Stimulated activated CD4-positive, alpha-beta T cell treated with anti-CD3 and anti-CD28 coated beads, Interleukin-1b, Interleukin-23, amount 100 ng/mL, for 24 hours (primary cell): Measurements from ENCODE around the gene SUSD2.
"Not testable (repeated sequence)": the region's sequence is repeated elsewhere in the genome, so short reads cannot be mapped to it uniquely, and the experiment has no call there.

ENCODE experiments used
- DNase-seq, 4 experiments: peaks; one replicate each; pipeline ENCODE4 v3.0.0-alpha.2; 2020; ENCODE audit warnings: low read depth in 4 of 4, low spot score in 1 of 4

The SUSD2 gene

DNA sequence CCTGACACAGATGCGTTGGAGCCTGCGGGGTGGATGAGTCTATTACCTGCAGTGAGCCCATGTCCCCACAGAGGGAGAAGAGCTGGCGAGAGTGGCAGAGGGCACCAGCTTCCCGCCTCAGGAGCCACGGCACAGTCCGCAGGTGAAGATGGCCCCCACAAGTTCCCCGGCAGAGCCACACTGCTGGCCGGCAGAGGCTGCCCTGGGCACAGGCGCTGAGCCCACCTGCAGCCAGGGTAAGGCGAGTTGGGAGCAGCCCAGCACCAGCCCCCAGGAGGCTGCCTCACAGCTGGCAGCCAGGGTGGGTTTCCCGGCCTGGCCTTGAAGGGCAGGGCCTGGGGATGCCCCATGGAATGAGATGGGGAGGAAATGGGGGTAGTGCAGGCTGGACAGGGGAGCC, 5.2 kb upstream of the SUSD2 start:
- DNase-seq, result no peak

DNA sequence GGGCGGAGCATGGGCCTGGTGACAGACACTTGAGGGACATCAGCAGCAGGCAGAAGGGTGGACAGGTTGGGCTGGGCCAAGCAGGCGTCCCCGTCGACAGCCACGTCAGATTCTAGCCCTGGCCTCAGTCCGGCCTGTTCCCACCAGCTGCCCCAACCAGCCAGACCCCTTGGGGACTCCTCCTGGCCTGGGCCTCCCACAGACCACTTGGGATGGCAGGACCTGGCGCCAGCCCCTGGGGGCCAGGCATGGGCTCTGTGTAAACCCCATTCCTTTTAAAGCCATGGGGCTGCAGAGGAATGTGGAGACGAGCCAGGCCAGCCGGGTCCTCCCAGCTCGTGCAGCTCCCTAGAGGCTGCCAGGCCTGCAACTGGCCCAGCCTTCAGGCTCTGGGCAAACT, 4.7 kb upstream of the SUSD2 start:
- no peak for DNase-seq

DNA sequence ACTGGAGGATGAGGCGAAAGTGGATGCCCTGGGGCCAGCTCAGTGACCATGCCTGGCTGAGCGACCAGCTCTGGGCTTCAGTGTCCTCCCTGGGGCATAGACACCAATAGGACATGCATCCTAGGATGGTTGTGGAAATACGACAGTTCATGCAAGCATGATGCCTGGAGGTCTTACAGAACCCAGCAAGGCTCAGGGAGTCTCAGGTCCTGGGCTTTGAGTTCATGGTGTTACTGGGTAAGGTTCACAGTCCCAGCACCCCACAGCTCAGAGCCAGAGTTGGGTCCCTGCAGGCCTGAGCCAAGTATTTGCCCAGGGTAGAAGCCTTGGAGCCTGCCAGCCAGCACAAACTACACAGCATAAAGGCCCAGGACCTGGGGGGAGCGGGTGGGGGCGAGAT, 4.2 kb upstream of the SUSD2 start:
- DNase-seq, result no peak

DNA sequence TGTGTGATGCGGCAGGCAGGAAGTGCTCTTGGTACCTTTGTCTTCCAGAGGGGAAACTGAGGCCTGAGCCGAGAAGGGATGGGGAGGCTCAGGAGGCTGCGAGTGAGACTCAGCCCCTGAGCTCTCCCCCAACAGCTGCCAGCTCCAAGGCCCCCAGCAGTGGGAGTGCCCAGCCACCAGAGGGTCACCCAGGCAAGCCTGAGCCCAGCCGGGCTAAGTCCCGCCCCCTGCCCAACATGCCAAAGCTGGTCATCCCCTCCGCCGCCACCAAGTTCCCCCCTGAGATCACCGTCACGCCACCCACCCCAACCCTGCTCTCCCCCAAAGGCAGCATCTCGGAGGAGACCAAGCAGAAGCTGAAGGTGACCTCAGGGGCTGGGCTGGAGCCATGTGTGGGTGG, 3.8 kb upstream of the SUSD2 start:
- DNase-seq, result no peak

DNA sequence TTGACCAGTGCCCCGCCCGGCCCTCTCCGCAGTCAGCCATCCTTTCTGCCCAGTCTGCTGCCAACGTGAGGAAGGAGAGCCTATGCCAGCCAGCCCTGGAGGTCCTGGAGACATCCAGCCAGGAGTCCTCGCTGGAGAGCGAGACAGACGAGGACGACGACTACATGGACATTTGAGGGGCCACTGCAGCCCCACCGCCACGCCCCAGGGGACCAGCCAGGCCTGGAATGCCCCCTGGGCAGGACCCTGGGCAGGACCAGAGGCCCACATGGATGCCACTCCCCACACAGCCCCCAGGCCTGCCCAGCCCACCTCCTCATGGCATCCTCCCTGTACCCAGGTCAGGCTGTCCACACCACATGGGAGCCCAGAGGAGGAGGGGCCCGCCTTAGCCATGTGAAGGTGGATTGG, 3.3 kb upstream of the SUSD2 start:
- no peak for DNase-seq

DNA sequence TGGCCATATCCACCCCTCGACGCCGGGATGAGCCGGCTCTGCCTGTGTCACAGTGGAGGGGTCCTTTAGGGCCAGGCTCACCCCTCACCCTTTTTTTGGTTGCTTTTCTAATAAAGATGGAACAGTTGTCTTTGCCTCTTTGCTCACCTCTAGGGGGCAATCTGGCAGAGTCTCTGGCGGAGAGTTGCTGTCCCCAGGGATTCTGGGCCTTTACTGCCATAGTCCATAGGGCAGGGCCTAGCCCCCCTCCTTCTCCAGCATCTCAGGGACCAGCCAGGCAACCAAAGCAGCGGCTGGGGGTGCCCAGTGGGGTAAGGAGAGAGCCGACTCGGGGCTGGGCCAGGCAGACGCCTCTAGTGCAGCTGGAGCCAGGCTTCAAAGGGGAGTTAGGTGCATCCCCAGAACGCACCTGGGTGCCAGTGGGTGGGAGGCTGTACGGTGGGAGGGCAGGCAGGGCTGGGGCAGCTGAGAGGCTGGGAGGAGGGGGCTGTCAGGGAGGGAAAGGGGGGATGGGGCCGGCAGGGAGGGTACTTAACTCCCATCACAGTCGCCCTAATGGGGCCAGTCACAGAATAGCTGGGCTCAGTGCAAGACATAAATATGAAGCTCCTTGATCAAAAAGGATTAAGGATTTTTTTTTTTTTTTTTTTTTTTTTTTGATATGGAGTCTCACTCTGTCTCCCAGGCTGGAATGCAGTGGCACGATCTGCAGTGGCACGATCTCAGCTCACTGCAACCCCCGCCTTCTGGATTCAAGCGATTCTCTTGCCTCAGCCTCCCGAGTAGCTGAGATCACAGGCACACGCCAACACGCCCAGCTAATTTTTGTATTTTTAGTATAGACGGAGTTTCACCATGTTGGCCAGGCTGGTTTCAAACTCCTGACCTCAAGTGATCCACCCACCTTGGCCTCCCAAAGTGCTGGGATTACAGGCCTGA, 2.5 kb upstream of the SUSD2 start:
- no peak for DNase-seq

DNA sequence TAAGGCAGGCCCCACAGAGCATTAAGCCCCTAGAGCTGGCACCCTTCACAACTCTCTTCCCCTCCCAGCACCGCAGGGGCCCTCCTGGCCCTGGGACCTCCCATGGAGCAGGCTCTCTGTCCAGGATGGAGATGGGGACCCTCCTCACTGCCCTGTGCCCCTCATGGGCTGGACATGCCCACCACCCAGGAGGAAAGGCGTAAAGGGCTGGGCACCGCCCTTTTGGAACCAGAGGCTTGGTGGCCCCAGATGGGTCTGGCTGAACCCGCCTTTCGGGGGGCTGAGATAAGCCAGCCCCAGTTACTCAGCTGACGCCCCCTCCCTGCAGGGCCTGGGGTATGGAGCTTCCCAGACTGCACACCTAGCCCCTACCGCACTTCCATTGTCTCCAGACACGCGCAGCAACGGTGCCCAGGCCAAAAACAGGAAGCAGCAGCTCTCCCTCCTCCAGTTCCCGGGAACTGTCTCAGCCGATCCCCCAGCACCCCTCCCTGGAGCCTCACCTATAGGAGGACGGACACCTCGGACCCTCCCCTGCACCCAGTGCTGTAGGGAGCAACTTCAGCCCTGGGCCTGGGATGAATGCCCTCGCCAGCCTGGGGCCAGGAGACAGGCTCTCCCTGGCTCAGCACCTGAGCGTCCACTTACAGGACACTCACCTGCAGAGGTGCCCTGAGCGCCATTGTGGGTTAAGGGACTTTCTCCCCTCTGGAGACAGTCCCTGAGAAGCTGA, 1.6 kb upstream of the SUSD2 start:
- no peak for DNase-seq

DNA sequence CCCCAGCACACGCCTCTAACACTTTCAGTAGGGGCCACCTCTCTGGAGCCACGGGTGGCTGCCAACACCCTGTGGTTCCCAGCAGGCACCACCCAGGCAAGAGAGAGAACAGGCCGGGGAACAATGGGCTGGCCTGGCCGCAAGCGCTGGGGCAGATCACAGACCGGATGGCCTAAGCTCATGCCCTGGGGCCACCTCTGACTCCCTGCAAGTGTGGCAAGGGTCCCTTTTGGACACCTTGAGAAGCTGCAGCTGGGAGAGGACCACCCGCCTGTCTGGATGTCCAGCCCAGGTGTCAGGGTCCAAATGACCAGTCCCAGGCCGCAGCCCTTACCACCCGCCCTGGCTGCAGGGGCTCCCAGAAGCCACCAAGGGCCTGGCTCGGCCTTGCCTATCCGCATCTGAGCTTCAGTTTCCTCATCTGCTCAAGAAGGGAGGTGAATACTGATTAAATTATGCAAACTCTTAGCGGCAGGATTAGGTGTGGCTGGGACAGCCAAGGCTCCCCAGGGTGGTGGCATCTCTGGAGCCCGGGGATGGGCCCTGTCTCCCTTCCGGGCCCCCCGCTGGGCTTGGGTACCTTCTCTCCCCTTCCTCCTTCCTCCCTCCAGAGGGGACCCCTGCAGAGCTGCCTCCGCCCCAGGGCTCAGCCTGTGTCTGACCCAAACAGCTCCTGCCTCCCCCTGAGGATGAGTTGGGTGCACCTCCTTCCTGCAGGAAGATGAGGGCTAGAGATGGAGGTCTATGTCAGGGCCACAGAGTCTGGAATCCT, 785 bp upstream of the SUSD2 start:
- DNase-seq, result no peak

DNA sequence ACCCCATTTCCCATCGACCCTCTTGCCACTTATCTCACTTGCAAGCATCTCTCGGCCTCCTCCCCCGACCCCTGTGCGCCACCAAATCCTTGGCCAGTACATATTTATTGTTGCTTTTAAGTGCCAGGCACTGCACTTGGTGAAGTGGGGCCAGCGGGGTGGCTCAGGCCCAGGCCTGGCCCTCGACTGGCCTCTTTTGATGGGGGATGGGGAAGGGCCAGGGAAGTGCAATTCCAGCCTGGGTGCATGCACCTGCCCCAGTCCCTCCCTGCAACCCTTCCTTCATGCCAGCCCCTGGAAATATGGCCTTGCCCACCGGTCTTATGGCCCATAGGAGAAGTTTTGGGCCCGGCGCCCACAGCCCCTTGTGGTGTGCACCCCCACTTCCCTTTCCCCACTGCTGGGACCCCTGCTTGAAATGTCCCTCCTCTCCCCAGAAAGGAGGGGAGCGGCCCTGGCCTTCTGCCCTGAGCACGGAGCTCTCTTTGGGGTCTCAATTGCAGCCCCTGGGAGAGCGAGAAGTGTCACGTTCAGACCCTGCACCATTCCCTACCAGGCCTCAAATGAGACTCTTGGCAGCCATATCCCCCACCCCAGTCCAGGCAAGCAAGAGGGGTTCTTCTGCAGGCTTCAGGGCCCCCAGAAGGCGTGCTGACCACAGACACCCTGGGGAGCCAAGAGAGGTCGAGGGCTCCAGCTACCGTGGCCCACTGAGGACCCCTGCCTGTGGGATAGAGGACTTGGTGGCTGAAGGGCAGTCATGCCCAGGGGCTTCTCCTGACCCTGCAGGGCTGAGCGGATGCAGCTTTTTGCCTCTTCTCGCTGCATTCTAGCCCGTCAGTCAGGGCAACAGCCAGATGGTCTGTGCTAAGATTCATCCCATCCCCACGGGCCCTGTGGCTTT, 961 bp downstream of the SUSD2 start:
- DNase-seq, result no peak

DNA sequence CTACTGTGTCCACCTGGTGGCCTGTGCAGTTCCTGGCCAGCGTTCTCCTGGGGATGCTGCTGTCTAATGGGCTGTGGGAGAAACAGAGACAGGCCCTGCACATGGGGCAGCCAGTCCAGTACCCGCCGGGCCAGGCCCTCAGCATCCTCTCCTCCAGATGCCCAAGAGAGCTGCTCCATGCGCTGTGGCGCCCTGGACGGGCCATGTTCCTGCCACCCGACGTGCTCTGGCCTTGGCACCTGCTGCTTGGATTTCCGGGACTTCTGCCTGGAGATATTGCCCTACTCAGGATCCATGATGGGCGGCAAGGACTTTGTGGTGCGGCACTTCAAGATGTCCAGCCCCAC, 1.6 kb downstream of the SUSD2 start:
- not testable (repeated sequence) for DNase-seq

DNA sequence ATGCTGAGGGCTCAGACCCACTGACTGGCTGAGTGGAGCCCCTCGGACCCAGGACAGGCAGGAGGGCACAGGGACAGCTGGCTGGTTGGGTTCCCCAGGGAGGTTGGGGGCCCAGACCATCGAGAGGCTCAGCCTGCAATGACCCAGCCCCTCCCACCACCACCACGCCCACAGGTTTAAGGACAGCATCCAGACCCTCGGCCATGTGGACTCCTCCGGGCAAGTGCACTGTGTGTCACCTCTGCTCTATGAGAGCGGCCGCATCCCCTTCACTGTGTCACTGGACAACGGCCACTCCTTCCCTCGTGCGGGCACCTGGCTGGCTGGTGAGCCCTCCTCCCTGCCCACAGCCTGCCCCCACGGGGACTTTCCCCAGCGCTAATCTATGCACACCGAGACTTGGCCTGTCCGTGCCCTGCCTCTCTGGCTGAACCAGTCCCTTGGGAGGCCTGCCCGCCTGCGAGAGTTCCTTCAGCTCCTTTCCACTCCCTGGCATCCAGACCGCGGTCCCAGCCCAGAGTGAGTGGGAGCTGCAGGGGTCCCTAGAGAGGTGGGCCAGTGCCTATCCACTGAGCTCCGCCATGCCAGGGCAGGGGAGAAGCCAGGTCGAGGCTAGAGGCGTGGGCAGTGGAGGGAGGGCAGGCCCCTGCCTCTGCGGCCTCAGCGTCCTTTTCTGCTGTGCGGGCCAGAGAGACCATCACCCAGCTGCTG, 2.2 kb downstream of the SUSD2 start:
- DNase-seq, result no peak

DNA sequence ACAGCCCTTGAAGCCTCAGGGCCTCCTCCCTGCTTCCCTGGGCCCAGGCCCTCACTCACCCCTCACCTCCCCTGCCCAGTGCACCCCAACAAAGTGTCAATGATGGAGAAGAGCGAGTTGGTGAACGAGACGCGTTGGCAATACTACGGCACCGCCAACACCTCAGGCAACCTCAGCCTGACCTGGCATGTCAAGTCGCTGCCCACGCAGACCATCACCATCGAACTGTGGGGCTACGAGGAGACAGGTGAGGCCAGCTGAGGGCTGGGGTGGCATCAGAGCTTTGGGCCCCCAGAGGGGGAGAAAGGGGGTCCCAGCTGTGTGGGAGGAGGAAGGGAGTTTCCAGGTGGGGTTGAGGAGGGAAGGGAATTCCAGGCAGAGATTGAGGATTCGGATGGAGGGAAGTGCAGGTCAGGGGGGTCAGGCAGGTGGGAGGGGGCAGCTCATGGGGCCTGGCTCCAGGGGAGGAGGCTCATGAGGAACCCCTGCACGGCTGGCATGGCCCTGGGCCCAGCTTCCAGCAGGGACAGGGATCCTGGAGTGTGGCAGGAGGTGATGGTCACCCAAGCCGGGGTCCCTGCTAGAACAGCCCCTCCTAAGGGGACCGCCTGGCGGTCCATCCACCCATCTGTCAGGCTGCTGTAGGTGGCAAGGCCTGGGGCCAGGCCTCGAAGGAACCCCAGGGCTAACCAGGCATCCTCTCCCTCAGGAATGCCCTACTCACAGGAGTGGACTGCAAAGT, 2.9 kb downstream of the SUSD2 start:
- DNase-seq, result no peak

DNA sequence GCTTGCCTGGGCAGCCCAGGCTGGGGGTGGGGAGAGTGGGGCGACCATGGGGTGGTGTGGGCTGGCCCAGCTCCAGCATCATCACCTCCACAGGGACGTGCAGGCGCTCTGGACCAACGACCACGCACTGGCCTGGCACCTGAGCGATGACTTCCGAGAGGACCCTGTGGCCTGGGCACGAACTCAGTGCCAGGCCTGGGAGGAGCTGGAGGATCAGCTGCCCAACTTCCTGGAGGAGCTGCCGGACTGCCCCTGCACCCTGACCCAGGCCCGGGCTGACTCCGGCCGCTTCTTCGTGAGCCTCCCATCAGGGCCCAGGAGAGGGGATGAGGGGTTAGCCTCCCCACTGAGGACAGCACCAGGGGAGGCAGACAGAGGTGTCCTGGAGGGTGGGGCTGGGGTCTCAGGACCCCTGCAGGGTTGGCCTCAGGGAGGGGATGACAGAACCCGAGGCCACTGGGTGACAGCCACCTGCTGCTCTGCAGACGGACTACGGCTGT, 3.8 kb downstream of the SUSD2 start:
- DNase-seq, result no peak

DNA sequence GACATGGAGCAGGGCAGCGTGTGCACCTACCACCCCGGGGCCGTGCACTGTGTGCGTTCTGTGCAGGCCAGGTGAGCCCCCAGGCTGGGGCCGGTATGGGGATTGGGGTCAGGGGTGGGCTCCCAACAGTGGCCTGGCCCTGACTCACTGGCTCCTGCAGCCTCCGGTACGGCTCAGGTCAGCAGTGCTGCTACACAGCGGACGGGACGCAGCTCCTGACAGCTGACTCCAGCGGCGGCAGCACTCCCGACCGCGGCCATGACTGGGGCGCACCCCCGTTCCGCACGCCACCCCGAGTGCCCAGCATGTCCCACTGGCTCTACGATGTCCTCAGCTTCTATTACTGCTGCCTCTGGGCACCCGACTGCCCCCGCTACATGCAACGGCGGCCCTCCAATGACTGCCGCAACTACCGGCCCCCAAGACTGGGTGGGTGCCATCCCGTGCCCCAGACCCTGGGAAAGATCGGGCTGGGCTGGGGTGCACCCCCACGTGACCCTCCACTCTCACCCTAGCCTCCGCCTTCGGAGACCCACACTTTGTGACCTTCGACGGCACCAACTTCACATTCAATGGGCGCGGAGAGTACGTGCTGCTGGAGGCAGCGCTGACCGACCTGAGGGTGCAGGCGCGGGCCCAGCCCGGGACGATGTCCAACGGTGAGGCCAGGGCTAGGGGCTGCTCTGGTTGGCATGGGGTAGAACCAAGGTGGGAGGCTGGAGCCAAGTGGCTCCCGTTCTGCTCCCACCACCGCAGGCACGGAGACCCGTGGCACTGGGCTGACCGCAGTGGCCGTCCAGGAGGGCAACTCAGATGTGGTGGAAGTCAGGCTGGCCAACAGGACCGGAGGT, 4.4 kb downstream of the SUSD2 start:
- no peak for DNase-seq

DNA sequence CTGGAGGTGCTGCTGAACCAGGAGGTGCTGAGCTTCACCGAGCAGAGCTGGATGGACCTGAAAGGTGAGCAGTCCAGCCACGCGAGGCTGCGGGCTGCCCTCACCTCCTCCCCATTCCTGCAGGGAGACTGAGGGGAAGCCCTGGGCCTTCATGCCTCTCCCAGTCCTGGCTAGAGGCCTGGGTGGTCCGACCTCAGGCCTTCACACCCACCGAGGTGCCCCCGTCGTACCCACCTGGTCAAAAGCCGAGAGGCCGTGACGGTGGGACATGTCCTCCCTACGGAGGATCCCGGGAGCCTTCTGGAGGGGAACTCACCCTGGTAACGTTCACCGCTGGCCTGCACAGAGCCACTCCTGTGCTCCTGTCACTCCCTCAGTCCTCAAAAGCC, 5.1 kb downstream of the SUSD2 start:
- no peak for DNase-seq

DNA sequence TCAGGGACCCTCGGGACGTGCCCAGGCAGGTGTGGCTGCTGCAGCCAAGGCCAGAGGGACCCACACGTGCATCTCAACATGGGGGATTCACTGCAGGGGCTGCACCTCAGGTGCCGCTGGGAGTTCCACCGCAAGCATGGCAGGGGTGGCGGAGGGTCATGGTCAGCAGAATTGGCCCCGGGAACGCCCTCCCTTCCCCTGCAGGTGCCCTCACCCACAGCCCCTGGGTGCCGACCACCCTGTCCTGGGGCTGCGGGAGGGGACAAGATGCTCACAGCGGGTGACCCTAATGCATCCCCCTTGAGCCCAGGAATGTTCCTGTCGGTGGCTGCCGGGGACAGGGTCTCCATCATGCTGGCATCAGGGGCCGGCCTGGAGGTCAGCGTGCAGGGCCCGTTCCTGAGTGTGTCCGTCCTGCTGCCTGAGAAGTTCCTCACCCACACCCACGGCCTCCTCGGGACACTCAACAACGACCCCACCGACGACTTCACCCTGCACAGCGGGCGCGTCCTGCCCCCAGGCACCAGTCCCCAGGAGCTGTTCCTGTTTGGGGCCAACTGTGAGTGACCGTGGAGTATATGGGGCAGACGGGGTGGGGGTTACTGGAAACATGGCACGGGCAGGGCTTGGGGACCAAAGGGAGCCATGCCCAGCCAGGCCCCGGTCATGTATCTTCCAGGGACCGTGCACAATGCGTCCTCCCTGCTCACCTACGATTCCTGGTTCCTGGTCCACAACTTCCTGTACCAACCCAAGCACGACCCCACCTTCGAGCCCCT, 5.8 kb downstream of the SUSD2 start:
- no peak for DNase-seq
